Common myeloid progenitor, CD34-positive (primary cell): Measurements from ENCODE around the gene IL36A.

Experiments used
- CTCF ChIA-PET: fragments of 350-600 bp; sonication (Branson Sonifier 250); formaldehyde crosslinking; loops from one replicate; lab custom pipeline; 2021; ENCODE audit warnings: antibody characterized with exemption; lab: Charles Lee
- POLR2A ChIA-PET: fragments of 350-600 bp; sonication (Branson Sonifier 250); formaldehyde crosslinking; loops from one replicate; lab custom pipeline; 2021; ENCODE audit warnings: antibody characterized with exemption; lab: Charles Lee
- DNase-seq, 3 donors: peaks; one replicate each; pipeline versions ENCODE4 v3.0.0 to v3.0.0-alpha.2; 2013
- H3K27ac ChIP-seq, 2 experiments: 1 replicate in 1 of 2; 2 replicates in 1 of 2; pipeline ENCODE4 v1.7.0; 2013; ENCODE audit warnings: inconsistent platforms in 2 of 2, low read length in 2 of 2, mild to moderate bottlenecking in 2 of 2, low read depth in 1 of 2, moderate library complexity in 1 of 2; ENCODE audit not compliant: severe bottlenecking in 2 of 2, insufficient read depth in 1 of 2, poor library complexity in 1 of 2
- H3K27me3 ChIP-seq, 5 experiments: replicated peaks in 2 of 5; 1 replicate in 3 of 5; 2 replicates in 2 of 5; pipeline versions ENCODE4 v1.6.1 to v1.7.0; 2013; ENCODE audit warnings: low read length in 4 of 5, mild to moderate bottlenecking in 2 of 5, moderate library complexity in 2 of 5, inconsistent platforms in 1 of 5; ENCODE audit not compliant: insufficient read depth in 5 of 5, control insufficient read depth in 4 of 5
- H3K36me3 ChIP-seq, 4 experiments: 1 replicate in 2 of 4; 2 replicates in 2 of 4; pipeline versions ENCODE4 v1.6.1 to v1.7.0; 2013; ENCODE audit warnings: low read length in 3 of 4, control low read depth in 1 of 4, mild to moderate bottlenecking in 1 of 4; ENCODE audit not compliant: control insufficient read depth in 4 of 4, insufficient read depth in 4 of 4
- H3K4me1 ChIP-seq, 4 experiments: 1 replicate in 3 of 4; 2 replicates in 1 of 4; pipeline versions ENCODE4 v1.6.1 to v1.7.1; 2013; ENCODE audit warnings: low read length in 3 of 4, mild to moderate bottlenecking in 3 of 4, control low read depth in 1 of 4, inconsistent platforms in 1 of 4, moderate library complexity in 1 of 4; ENCODE audit not compliant: control insufficient read depth in 4 of 4, insufficient read depth in 4 of 4; ENCODE audit errors: control extremely low read depth in 1 of 4
- H3K4me3 ChIP-seq, 7 experiments: 1 replicate in 4 of 7; 2 replicates in 3 of 7; pipeline versions ENCODE4 v1.5.1 to v1.7.0; 2013; ENCODE audit warnings: mild to moderate bottlenecking in 7 of 7, low read length in 6 of 7, moderate library complexity in 6 of 7, inconsistent platforms in 2 of 7, low read depth in 2 of 7, control low read depth in 1 of 7; ENCODE audit not compliant: insufficient read depth in 4 of 7, control insufficient read depth in 1 of 7; ENCODE audit errors: extremely low read depth in 1 of 7
- H3K9me3 ChIP-seq, 5 experiments: 1 replicate in 4 of 5; 2 replicates in 1 of 5; pipeline versions ENCODE4 v1.6.1 to v1.7.1; 2013; ENCODE audit warnings: low read length in 4 of 5, mild to moderate bottlenecking in 2 of 5, inconsistent platforms in 1 of 5, low read depth in 1 of 5, moderate library complexity in 1 of 5; ENCODE audit not compliant: control insufficient read depth in 4 of 5, insufficient read depth in 2 of 5; ENCODE audit errors: control extremely low read depth in 1 of 5
- WGBS: methylation state at CpG from one replicate; pipeline ENCODE4 v1.1.5; 2013; ENCODE audit not compliant: insufficient coverage; 5-methylcytosine and 5-hydroxymethylcytosine counted together

IL36A gene

GRCh38 chr2:113002677-113003076 lies 2.6 kb upstream of the IL36A start:
- no peak overlapping the region for H3K27ac ChIP-seq
- CTCF ChIA-PET: no interaction called here

GRCh38 chr2:113007250-113007649 lies 2.0 kb downstream of the IL36A start:
- POLR2A ChIA-PET: no interaction called here
- DNase-seq: no peak
- H3K27me3 ChIP-seq: peaks cover 0 to 2% (median 0%) of the 10 kb centered on the region in 5 experiments
- CTCF ChIA-PET: no interaction called here
- no peaks in the 10 kb centered on the region for H3K4me1 ChIP-seq
- no peak overlapping the region for H3K27ac ChIP-seq
- peaks cover 0 to 2% (median 0%) of the 10 kb centered on the region in 5 experiments for H3K9me3 ChIP-seq
- no peaks in the 10 kb centered on the region for H3K36me3 ChIP-seq
- WGBS: no CpG with 5 or more reads among the region's 1 CpG
- H3K4me3 ChIP-seq: no peak overlapping the region

More at GRCh38 chr2:113002677-113003076, 2.6 kb upstream of the IL36A start:
- POLR2A ChIA-PET: no interaction called here
- H3K27me3 ChIP-seq: no peaks in the 10 kb centered on the region
- no peaks in the 10 kb centered on the region for H3K4me1 ChIP-seq
- no peaks in the 10 kb centered on the region for H3K36me3 ChIP-seq
- 92% methylated on average over 2 of the region's 2 CpGs for WGBS
- no peak overlapping the region for H3K4me3 ChIP-seq
- DNase-seq: no peak
- H3K9me3 ChIP-seq: peaks cover 2 to 32% (median 11%) of the 10 kb centered on the region in 5 experiments

DNA sequence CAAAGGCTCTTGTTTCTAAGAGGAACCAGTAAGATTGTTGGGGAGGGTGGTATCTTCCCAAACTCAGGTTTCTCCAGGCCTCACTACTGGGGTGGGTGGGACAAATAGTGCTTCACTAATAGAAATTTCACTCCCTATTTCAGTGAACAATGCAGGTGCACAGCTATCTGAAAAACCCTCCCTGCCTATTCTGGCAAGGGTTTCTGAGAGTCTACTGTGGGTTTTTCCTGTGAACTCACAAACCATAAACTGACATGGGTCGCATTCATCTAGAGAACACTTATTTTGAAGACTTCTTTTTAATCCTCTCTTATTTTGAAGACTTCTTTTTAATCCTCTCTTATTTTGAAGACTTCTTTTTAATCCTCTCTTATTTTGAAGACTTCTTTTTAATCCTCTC lies 4.4 kb downstream of the IL36A start:
- DNase-seq: no peak
- ChIA-PET POLR2A (no interaction called here), CTCF (no interaction called here)
- no CpG with 5 or more reads among the region's 1 CpG for WGBS
- H3K4me3 ChIP-seq: no peak overlapping the region
- H3K9me3 ChIP-seq: no peaks in the 10 kb centered on the region
- no peaks in the 10 kb centered on the region for H3K36me3 ChIP-seq
- H3K27me3 ChIP-seq: peaks cover 0 to 2% (median 0%) of the 10 kb centered on the region in 5 experiments
- no peak overlapping the region for H3K27ac ChIP-seq
- H3K4me1 ChIP-seq: no peaks in the 10 kb centered on the region

GRCh38 chr2:113010088-113010487 lies 4.8 kb downstream of the IL36A start:
- WGBS: 80% methylated on average over 2 of the region's 2 CpGs
- H3K4me1 ChIP-seq: no peaks in the 10 kb centered on the region
- DNase-seq: no peak
- no peak overlapping the region for H3K4me3 ChIP-seq
- POLR2A ChIA-PET: no interaction called here
- no peaks in the 10 kb centered on the region for H3K36me3 ChIP-seq
- peaks cover 0 to 2% (median 0%) of the 10 kb centered on the region in 5 experiments for H3K27me3 ChIP-seq
- CTCF ChIA-PET: no interaction called here
- H3K27ac ChIP-seq: no peak overlapping the region
- H3K9me3 ChIP-seq: no peaks in the 10 kb centered on the region

DNA sequence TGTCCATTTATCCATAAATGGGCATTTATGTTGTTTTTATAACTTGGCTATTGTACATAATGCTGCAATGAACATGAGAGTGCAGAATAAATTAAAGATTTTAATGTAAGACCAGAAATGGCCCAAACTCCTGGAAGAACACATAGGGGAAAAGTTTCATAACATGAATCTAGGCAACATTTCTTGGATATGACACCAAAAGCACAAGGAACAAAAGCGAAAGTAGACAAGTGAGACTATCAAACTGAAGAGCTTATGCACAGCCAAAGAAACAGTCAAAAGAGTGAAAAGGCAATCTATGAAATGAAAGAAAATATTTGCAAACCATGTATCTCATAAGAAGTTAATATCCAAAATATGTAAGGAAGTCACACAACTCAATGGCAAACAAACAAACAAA lies 5.8 kb downstream of the IL36A start:
- Histone ChIP-seq H3K4me3 (no peak overlapping the region), H3K27me3 (peaks cover 0 to 2% (median 0%) of the 10 kb centered on the region in 5 experiments), H3K27ac (no peak overlapping the region), H3K36me3 (no peaks in the 10 kb centered on the region), H3K4me1 (no peaks in the 10 kb centered on the region), H3K9me3 (no peaks in the 10 kb centered on the region)
- WGBS: no CpG with 5 or more reads among the region's 1 CpG
- ChIA-PET CTCF (no interaction called here), POLR2A (no interaction called here)
- DNase-seq: no peak

- CTCF ChIA-PET: interaction anchor here (1.2 kb wide), 1 partner anchor 15 kb away, joined by 3 read pairs; no protein-coding TSS in a partner anchor
- Histone ChIP-seq H3K36me3 (no peaks in the 10 kb centered on the region), H3K9me3 (no peaks in the 10 kb centered on the region), H3K27me3 (peaks cover 0 to 2% (median 0%) of the 10 kb centered on the region in 5 experiments), H3K4me3 (no peak overlapping the region), H3K4me1 (no peaks in the 10 kb centered on the region), H3K27ac (no peak overlapping the region)
- 81% methylated on average over 6 of the region's 8 CpGs for whole genome bisulfite sequencing
- POLR2A ChIA-PET: no interaction called here
- DNase-seq: peak; percentile 12 to 57 (median 43)
Observed at GRCh38 chr2:113012436-113013335, 7.4 kb downstream of the IL36A start.

- Histone ChIP-seq H3K27me3 (peaks cover 0 to 2% (median 0%) of the 10 kb centered on the region in 5 experiments), H3K4me1 (no peaks in the 10 kb centered on the region), H3K9me3 (no peaks in the 10 kb centered on the region), H3K4me3 (no peak overlapping the region), H3K27ac (no peak overlapping the region), H3K36me3 (no peaks in the 10 kb centered on the region)
- no CpG with 5 or more reads among the region's 3 CpGs for WGBS
- no peak for DNase-seq
- POLR2A ChIA-PET: no interaction called here
- CTCF ChIA-PET: interaction anchor here (0.6 to 1.2 kb wide), 2 partner anchors 14 to 67 kb away, joined by 3 read pairs; no protein-coding TSS in a partner anchor
Observed at GRCh38 chr2:113013336-113013661, 8.0 kb downstream of the IL36A start.
